ENCODE results near the gene PURA. TPM values are rescaled to one million over a fixed set of nuclear protein-coding genes. Genes with fewer than 3 reads are reported as not detected.

The PURA gene
- polyA plus RNA-seq, 1 donor from 2014 or later: 2.3 TPM

GRCh38 chr5:140104100-140104499 lies 9.8 kb upstream of the PURA start:
- no peak for TF ChIP-seq TAF1 (IDR thresholded peaks at IDR 0.05; ENCODE audit: low read depth)
- TF ChIP-seq RAD21 (conservative IDR thresholded peaks at IDR 0.05): no peak
- no peak for TF ChIP-seq CTCF (IDR thresholded peaks at IDR 0.05; ENCODE audit: poor library complexity, severe bottlenecking)
- TF ChIP-seq EZH2 (IDR thresholded peaks at IDR 0.05; ENCODE audit: borderline replicate concordance, insufficient read depth, low read length, poor library complexity, severe bottlenecking): no peak
- TF ChIP-seq POLR2AphosphoS5 (IDR thresholded peaks at IDR 0.05): no peak
- no peak for TF ChIP-seq SMC3 (conservative IDR thresholded peaks at IDR 0.05; ENCODE audit: poor library complexity)
- no peak for TF ChIP-seq MXI1 (conservative IDR thresholded peaks at IDR 0.05; ENCODE audit: poor library complexity, severe bottlenecking)
- no peak for TF ChIP-seq EP300 (conservative IDR thresholded peaks at IDR 0.05; ENCODE audit: poor library complexity, severe bottlenecking)
- TF ChIP-seq REST (IDR thresholded peaks at IDR 0.05; ENCODE audit: borderline replicate concordance): no peak
- Histone ChIP-seq H3K9me3 (ENCODE audit: low read length) (no peaks in the 10 kb centered on the region), H3K27me3 (ENCODE audit: insufficient read depth, low read depth, low read length) (peaks cover 76% of the 10 kb centered on the region)

GRCh38 chr5:140106101-140106500 lies 7.8 kb upstream of the PURA start:
- peaks cover 3% of the 10 kb centered on the region for H4K20me1 ChIP-seq (ENCODE audit: insufficient read depth)

More at GRCh38 chr5:140104100-140104499, 9.8 kb upstream of the PURA start:
- Histone ChIP-seq H3F3A (ENCODE audit: insufficient read depth, low read length, poor library complexity, severe bottlenecking) (no peaks in the 10 kb centered on the region), H3K4me3 (ENCODE audit: low read length) (no peak overlapping the region), H3K79me2 (replicated peaks; ENCODE audit: insufficient read depth, low read length) (no peaks in the 10 kb centered on the region), H3K27ac (ENCODE audit: low read length) (no peak overlapping the region), H3K9me2 (ENCODE audit: insufficient read depth, low read length) (no peaks in the 10 kb centered on the region), H4K20me1 (ENCODE audit: insufficient read depth) (peaks cover 2% of the 10 kb centered on the region), H3K9ac (ENCODE audit: low read length) (no peak overlapping the region), H2AFZ (ENCODE audit: low read depth, low read length) (no peak overlapping the region), H3K4me2 (ENCODE audit: low read length) (no peak overlapping the region), H3K36me3 (ENCODE audit: insufficient read depth, low read length) (no peaks in the 10 kb centered on the region)

More at GRCh38 chr5:140106101-140106500, 7.8 kb upstream of the PURA start:
- no peaks in the 10 kb centered on the region for H3K9me2 ChIP-seq (ENCODE audit: insufficient read depth, low read length)
- no peak overlapping the region for H3K4me3 ChIP-seq (ENCODE audit: low read length)
- H3F3A ChIP-seq (ENCODE audit: insufficient read depth, low read length, poor library complexity, severe bottlenecking): no peaks in the 10 kb centered on the region
- no peaks in the 10 kb centered on the region for H3K79me2 ChIP-seq (replicated peaks; ENCODE audit: insufficient read depth, low read length)
- H2AFZ ChIP-seq (ENCODE audit: low read depth, low read length): no peak overlapping the region
- no peaks in the 10 kb centered on the region for H3K36me3 ChIP-seq (ENCODE audit: insufficient read depth, low read length)
- no peak overlapping the region for H3K27ac ChIP-seq (ENCODE audit: low read length)
- H3K9me3 ChIP-seq (ENCODE audit: low read length): no peaks in the 10 kb centered on the region
- no peak overlapping the region for H3K9ac ChIP-seq (ENCODE audit: low read length)
- TF ChIP-seq CTCF (IDR thresholded peaks at IDR 0.05; ENCODE audit: poor library complexity, severe bottlenecking) (peak; percentile 34), TAF1 (IDR thresholded peaks at IDR 0.05; ENCODE audit: low read depth) (no peak)
- H3K4me2 ChIP-seq (ENCODE audit: low read length): no peak overlapping the region
- H3K27me3 ChIP-seq (ENCODE audit: insufficient read depth, low read depth, low read length): peaks cover 90% of the 10 kb centered on the region
